Stimulated activated CD8-positive, alpha-beta memory T cell treated with anti-CD3 and anti-CD28 coated beads, Interleukin-12 subunit alpha, Interleukin-12 subunit beta, amount 100 ng/mL, for 24 hours (primary cell): ENCODE results near the gene FAM149B1.

ENCODE experiments used
- DNase-seq: peaks from one replicate; pipeline ENCODE4 v3.0.0-alpha.2; 2020; ENCODE audit errors: extremely low read depth

The FAM149B1 gene

DNA sequence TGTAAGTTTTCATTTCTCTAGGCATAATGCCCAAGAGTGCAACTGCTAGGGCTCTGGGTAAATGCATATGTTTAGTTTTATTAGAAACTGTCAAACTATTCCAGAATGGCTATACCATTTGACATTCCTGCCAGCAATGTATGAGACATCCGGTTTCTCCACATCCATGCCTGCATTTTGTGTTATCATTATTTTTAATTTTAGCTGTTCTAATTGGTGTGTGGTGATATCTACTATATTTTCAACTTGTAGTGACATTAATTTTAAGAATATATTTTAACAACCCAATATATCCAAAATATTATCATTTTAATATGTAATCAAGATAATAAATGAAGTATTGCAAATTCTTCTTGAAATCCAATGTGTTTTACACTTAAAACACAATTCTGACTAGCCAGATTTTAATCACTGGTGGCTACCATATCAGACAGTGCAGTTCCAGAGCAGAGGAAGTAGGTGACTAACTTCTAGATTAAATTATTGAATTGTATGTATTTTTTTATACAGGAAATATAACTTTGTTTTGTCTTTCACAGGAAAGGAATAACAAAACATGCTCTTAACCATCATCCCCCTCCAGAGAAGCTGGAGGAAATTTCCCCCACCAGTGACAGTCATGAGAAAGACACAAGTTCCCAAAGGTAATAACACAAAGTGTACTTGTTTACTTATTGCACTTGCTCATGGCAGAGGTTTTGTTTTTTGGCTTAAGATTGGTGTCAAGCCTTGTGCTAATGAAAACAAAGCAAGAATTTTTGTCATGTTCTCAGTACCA lies 6.4 kb downstream of the FAM149B1 start:
- no peak for DNase-seq

DNA sequence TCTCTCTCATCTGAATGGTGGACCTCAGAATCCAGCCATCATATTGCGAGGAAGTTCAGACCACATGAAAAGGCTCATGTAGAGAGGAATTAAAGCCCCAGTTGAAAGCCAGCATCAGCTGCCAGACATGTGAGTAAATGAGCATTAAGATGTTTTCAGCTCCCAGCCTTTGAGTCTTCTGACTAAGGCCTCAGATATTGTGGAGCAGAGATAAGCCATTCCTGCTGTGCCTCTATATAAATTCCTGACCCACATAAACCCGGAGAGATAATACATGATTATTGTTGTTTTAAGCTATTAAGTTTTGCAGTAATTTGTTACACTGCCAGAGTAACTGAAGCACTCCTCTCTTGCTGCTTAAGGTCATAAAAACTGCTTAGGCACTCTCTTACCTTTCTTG lies 14.6 kb downstream of the FAM149B1 start:
- no peak for DNase-seq

DNA sequence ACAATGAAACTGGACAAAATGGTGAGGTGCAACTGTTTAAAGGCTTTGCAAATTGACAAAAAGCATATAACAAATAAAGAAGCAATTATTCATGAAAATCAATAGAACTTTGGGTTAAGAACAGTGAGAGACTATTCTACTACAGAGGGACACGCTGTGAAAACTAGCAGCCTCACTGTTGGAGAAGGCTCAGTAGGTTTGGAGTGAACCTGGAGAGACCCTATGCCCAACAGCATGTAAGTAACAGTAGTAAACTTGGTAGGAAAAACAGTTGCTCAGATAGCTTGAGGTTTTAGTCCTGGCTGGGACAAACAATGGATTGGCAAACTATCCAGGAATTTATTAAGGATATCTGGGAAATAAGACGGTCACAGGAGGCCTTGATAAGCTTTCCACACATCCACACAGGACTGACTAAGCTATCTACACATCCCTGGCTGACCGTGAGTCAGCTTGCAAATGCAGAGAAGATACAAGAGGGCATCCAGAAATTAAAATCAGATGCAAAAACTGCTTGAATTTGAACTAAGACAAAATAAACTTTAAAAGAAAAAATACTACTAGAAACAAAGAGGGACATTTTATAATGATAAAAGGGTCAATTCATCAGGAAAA lies 15.9 kb downstream of the FAM149B1 start:
- DNase-seq: no peak

DNA sequence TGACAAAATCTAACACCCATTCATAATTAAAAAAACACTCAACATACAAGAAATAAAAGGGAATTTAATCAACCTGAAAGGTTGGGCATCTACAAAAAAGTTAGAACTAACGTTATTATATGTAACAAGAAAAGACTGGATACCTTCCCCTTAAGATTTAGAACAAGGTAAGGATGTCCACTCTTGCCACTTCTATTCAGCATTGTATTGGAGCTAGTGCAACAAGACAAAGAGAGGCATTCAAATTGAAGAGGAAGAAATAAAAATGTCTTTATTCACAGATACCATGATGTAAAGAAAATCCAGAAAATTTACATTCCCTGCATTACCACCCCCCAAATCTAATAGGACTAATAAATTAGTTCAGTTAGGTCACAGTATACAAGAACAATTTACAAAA lies 18.3 kb downstream of the FAM149B1 start:
- no peak for DNase-seq

DNA sequence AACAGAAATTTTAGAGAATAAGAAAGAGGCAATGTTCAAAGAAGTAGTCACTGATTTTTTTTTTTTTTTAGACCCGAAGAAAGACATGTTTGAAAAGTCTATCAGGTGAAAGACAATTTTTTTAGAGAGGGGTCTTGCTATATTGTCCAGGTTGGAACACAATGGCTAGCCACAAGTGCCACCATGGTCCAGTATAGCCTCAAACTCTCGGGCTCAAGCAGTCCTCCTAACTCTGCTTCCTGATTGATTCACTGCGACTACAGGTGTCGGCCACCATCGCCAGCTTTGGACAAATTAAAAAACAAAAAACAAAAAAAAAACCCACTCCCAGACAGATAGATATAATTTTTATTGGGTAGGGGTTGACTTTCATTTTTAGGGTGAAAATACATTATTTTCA lies 22.3 kb downstream of the FAM149B1 start:
- DNase-seq: no peak

DNA sequence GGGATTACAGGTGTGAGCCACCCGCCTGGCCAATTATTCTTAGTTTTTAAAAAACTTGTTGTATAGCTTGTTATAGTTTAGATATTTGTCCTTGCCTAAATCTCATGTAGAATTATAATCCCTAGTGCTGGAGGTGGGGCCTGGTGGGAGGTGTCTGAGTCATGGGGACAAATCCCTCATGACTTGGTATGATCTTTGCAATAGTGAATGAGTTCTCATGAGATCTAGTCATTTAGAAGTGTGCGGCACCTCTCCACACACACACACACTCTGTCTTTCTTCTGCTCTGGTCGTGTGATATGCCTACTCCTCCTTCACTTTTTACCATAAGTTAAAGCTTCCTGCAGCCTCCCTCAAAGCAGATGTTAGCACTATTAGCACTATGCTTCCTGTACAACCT lies 37.2 kb downstream of the FAM149B1 start:
- no peak for DNase-seq

DNA sequence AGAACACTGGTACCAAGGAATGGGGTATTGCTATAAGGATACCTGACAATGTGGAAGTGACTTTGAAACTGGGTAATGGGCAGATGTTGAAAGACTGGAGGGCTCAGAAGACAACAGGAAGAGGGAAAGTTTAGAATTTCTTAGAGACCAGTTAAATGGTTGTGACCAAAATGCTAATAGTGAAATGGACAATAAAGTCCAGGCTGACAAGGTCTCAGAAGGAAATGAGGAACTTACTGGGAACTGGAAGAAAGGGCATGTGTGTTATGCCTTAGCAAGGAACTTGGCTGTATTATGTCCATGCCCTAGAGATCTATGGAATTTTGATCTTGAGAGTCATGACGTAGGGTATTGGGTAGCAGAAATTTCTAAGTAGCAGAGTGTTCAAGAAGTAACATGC lies 38.0 kb downstream of the FAM149B1 start:
- no peak for DNase-seq

DNA sequence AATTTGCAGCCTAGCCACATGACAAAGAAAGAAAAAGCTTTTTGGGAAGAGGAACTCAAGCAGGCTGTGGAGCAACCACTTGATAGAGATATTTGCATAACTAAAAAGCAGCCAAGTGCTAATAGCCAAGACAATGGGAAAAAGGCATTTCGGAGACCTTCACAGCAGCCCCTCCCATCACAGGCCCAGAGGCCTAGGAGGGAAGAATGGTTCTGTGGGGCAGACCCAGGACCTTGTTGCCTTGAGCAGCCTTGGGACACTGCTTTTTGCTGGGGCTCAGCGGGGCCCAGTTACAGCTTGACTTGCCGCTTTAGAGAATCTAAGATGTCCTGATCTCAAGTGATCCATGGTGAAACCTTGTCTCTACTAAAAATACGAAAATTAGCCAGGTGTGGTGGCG lies 38.5 kb downstream of the FAM149B1 start:
- no peak for DNase-seq

DNA sequence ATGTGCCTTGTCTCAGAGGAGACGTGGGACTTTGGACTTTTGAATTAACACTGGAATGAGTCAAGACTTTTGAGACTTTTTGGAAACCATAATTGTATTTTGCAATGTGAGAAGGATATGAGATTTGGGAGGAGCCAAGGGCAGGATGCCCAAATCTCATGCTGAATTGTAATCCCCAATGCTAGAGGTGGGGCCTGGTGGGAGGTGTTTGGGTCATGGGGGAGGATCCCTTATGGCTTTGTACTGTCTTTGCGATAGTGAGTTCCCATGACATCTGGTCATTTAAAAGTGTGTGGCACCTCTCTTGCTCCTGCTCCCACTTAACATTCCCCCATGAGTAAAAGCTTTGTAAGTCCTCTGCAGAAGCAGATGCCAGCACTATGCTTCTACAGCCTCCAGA lies 40.0 kb downstream of the FAM149B1 start:
- DNase-seq: no peak

DNA sequence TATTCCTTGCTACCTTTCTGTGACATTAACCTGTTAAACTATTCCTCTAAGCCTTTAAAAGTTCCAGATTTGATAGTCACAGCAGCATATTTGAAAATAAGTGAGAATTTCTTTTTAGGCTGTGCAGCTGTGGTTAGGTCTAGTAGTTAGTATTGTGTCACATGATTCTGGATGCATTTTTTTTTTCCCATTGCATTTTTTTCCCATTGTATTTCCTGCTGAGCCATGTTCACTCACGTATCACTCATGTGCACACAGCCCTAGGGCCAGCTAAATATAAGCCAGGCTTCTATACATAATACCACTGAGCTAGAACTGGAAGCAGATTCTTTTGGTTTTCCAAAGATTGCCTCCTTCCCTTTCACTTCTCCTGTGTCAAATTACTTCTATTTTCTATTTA lies 41.8 kb downstream of the FAM149B1 start:
- no peak for DNase-seq

DNA sequence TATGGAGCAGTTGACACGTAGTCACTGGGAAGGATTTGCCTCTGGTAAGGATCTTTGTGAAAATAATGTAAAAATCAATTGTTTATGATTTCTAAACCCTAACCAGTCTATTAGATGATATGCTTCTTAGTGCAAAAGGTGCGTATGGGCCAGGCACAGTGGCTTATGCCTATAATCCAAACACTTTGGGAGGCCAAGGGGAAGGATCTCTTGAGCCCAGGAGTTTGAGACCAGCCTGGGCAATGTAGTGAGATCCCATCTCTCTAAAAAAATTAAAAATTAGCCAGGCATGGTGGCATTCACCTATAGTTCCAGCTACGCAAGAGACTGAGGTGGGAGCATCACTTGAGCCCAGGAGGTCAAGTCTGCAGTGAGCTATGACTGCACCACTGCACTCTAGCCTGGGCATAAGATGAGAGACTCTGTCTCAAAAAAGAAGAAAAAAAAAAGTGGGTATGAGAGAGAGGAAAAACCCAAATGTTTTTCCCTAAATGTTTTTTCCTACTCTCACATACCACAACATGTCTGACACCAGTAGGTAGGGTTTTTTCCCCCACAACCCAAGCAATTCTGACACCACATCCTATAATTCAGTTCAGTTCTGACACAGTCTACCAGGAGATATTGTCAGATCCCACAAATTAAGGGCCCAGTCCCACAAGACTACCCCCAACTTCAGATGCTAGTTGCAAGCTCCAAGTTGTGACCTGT lies 42.6 kb downstream of the FAM149B1 start:
- DNase-seq: no peak

DNA sequence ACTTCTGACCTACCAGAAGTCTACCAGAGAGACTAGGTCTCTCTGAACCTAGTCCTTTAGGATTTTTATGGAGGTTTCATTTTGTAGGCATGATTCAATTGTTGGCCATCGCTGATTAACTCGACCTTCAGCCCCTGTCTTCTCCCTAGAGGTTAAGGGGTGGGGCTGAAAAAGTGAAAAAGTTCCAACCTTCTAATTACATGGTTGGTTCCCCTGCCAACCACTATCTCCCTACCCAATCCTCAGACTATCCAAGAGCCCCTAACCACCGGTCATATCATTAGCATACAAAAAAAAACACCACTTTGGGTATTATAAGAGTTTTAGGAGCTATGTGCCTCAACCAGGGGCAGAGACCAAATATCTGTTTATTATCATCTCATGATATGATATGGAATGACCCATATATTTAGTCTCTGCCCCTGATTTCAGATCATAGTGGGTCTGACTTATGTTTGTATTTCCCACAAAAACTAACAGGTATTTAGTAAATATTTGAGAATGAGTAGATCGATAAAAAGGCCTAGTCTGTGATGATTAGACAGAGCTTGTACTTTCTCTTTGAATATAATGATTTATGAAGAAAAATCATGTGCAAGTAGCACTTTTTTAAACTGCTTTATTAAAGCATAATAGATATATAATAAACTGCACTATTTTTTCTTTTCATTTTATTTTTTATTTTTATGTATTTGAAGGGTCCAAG lies 43.3 kb downstream of the FAM149B1 start:
- no peak for DNase-seq

DNA sequence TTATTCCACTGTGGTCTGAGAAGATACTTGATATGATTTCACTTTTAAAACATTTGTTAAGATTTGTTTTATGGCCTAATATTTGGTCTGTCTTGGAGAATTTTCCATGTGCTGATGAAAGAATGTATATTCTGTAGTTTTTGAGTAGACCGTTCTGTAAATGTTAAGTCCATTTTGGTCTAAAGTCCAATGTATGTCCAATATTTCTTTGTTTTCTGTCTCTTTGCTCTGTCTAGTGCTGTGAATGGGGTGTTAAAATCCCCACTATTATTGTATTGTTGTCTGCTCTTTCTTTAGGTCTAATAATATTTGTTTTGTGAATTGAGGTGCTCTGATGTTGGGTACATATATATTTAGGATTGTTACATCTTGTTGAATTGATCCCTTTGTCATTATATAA lies 47.8 kb downstream of the FAM149B1 start:
- DNase-seq: no peak

DNA sequence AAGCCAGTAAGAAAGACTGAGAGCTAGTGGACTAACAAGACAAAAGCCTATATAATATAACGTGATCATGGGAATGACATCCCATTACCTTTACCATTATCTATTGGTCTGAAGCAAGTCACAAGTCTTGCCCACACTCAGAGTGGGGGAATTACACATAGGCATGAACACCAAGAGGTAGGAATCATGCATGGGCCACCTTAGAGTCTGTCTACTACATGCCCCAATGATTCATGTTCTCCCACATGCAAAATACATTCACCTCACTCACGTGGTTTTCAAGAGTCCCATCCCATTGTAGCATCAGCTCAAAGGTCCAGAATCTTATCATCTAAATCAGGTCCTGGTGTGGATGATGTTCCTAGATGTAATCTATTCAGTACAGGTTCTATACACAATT lies 49.7 kb downstream of the FAM149B1 start:
- no peak for DNase-seq

DNA sequence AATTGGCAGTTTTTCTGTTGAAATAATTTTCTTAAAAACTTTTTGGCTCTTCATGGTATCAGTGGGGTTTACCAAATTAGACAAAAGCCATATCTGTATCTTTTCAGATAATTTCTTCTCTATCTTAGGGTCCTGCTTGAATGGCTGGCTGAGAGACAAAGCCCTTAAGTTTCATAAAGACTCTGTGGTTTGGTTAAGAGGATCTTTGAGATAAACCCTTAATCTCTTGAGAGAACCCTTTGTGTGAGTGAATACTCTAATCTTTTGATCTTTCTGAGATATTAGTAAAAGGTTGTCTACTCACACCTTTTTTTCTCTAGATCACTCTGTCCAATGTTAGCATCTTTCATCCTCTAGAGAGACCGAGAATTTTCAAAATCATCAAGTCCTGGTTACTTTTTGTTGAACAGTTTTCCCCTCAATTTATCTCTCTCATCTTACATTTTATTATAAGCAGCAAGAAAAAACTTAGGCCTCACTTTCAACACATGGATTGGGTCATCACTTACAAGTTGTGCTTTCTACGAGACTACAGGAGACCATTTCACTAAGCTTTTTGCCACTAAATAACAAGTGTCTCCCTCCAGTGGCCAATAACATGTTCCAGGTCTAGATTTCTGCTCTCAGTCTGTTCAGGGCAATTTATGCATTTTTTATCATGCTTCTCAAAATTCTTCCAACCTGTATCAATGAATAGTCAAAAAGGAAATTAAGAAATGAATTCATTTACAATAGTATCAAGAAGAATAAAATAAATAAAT lies 50.7 kb downstream of the FAM149B1 start:
- DNase-seq: no peak

DNA sequence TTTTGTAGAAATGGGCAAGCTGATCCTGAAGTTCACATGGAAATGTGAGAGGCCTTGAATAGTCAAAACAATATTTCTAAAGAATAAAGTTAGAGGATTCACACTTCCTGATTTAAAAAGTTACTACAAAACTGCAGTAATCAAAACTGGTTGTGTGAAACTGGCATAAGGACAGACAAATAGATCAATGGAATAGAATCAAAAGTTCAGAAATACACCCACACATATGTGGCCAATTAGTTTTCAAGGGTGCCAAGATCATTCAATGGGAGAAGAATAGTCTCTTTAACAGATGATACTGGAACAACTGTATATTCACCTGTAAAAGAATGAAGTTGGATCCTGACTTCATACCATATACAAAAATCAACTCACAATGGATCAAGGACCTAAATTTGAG lies 51.5 kb downstream of the FAM149B1 start:
- DNase-seq: no peak

DNA sequence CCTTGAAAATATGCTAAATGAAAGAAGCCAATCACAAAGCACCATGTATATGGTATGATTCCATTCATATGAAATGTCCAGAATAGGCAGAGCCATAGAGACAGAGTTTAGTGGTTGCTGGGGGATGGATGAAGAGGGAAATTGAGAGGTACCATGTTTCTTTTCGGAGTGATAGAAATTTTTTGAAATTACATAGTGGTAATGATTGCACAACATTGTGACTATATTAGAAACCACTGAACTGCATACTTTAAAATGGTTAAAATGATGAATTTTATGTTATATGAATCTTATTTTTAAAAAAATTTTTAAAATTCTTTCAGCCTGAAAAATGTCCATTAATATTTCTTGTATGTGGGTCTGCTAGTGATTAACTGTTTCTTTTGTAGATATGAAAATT lies 53.1 kb downstream of the FAM149B1 start:
- DNase-seq: no peak

DNA sequence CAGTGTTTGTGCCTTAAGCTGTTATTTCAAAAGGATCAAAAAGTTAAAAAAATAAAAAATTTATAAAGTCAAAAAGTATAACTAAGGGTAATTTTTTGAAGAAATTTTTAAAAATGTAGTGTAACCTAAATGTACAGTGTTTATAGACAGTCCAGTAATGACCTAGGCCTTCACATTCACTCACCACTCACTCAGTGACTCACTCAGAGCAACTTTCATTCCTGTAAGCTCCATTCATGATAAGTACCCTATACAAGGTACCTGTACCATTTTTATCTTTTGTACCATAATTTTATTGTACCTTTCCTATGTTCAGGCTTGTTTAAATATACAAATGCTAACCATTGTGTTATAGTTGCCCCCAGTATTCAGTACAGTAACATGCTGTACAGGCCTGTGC lies 57.6 kb downstream of the FAM149B1 start:
- DNase-seq: no peak

DNA sequence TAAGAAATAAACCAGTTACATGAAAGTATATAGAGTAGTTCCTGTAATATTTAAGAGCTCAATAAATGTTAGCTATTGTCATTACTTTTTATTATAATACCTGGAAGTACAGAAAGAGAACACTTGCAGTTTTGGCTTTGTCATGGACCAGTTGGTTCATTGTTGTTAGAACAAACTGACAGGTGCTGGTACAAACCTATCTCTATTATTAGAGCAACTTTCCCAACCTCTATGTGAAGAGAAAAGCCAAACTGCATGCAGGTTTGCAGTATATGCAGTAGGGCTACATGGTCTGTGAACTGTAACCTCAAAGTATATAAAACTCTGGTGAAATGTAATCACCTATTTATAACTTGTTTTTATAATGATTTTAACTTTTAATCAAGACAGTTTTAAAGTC lies 58.7 kb downstream of the FAM149B1 start:
- DNase-seq: no peak

DNA sequence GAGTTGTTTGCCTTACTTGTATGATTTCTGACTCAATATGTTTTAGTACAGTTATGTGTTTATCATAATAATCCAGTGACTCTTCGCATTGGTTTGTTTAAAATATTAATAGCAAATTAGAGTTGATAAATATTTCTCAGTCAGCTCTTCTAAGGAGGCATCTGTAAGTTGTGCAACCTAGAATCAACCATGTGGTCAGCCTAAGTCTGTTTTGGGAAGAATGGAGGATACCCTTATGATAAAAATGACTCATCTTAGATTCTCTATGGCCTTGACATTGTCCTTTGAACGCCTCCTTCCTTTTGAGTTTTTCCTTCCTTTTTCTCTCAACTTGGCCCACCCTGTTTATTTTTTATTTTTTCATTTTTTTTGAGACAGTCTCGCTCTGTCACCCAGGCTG lies 60.3 kb downstream of the FAM149B1 start:
- DNase-seq: no peak

DNA sequence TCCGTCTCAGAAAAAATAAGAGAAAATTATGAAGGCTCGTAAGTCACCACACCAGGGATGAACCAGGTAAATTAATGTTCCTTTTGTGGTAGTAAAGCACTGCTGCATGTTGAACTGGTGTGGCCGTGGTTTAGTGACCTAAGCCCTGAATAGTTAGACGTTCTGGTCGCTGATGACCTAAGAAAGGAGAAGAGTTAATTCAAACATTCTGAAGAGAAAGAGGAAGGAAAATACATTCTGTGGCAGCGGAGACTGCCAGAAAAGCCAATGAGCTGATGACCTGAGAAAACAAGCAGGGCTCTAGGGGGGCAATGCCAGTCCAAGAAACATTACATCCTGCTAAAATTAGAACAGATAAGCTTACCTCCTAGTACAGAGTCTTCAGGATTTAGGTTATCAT lies 61.6 kb downstream of the FAM149B1 start:
- no peak for DNase-seq

DNA sequence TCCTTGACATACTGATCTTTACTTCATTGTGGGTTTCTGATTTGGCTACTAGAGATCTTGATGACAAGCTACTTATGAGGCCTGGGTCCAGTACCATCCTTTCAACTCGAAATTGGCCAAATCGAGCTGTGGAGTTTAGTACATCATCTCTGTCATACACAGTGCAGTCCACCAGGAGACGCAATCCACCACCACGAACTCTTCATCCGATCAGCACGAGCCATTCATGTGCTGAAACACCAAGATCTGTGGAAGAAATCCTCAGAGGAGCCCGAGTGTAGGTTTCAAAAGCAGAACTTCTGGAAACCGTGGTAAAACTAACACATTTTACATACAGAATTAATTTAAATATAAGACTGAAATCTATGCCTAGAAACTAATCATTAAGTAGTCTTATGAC lies 65.0 kb downstream of the FAM149B1 start:
- DNase-seq: no peak
